DND-41 (cell line): ENCODE measurements around the gene HELB.
A peak's percentile ranks its signal among the peaks of the same experiment; 100 is the strongest.

Source experiments
- ATAC-seq: fragments of 200-7000 bp; cut with Tn5 transposase; 3 replicates; pipeline ENCODE4 v1.9.1; 2021; ENCODE audit warnings: low read depth; ENCODE audit not compliant: insufficient read depth
- DNase-seq: peaks from one replicate; pipeline ENCODE4 v3.0.0-alpha.2; 2020
- H2AFZ ChIP-seq: 2 replicates; pipeline ENCODE4 v1.6.0; 2012; ENCODE audit warnings: low read depth, low read length
- H3K27ac ChIP-seq: 2 replicates; pipeline ENCODE4 v1.5.1; 2012; ENCODE audit warnings: low read length, inconsistent platforms
- H3K27me3 ChIP-seq: fragments of 200-600 bp; sonication (generic); 2 replicates; pipeline ENCODE4 v1.6.0; 2012; ENCODE audit warnings: low read length, mild to moderate bottlenecking, inconsistent platforms; ENCODE audit not compliant: insufficient read depth, poor library complexity
- H3K36me3 ChIP-seq: 2 replicates; pipeline ENCODE4 v1.5.1; 2012; ENCODE audit warnings: low read length, inconsistent platforms; ENCODE audit not compliant: insufficient read depth
- H3K4me1 ChIP-seq: 2 replicates; pipeline ENCODE4 v1.5.1; 2012; ENCODE audit warnings: mild to moderate bottlenecking, low read length; ENCODE audit not compliant: insufficient read depth
- H3K4me2 ChIP-seq: 2 replicates; pipeline ENCODE4 v1.6.0; 2012; ENCODE audit warnings: mild to moderate bottlenecking, moderate library complexity, low read length, inconsistent platforms; ENCODE audit not compliant: insufficient read depth
- H3K4me3 ChIP-seq, 2 experiments: fragments of 200-600 bp in 1 of 2; shearing (Covaris generic) in 1 of 2; 2 replicates each; pipeline ENCODE4 v1.5.1; 2012 to 2016; ENCODE audit warnings: inconsistent platforms in 2 of 2, low read length in 2 of 2, mild to moderate bottlenecking in 2 of 2, low read depth in 1 of 2, moderate library complexity in 1 of 2
- H3K79me2 ChIP-seq: 2 replicates; pipeline ENCODE4 v1.6.0; 2012; ENCODE audit warnings: low read length, inconsistent platforms; ENCODE audit not compliant: insufficient read depth
- H3K9ac ChIP-seq: 2 replicates; pipeline ENCODE4 v1.6.0; 2012; ENCODE audit warnings: low read depth, mild to moderate bottlenecking, inconsistent platforms, low read length, moderate library complexity
- H3K9me3 ChIP-seq: 2 replicates; pipeline ENCODE4 v1.5.1; 2012; ENCODE audit warnings: low read length, moderate library complexity, mild to moderate bottlenecking, inconsistent platforms; ENCODE audit not compliant: insufficient read depth, severe bottlenecking
- H4K20me1 ChIP-seq: 2 replicates; pipeline ENCODE4 v1.6.0; 2012; ENCODE audit warnings: low read length; ENCODE audit not compliant: insufficient read depth
- EZH2 ChIP-seq: IDR thresholded peaks from 3 replicates; pipeline ENCODE4 v1.6.1; 2012; ENCODE audit warnings: borderline replicate concordance, low read depth, mild to moderate bottlenecking, moderate library complexity, low read length, inconsistent platforms; ENCODE audit not compliant: severe bottlenecking
- TF ChIP-seq, protein P1 (sequence below): IDR thresholded peaks from 2 replicates; pipeline ENCODE4 v1.5.1; 2012; ENCODE audit warnings: borderline replicate concordance, low read length, moderate library complexity, mild to moderate bottlenecking; ENCODE audit not compliant: poor library complexity, severe bottlenecking; ENCODE audit errors: extremely low read depth

Gene HELB

DNA sequence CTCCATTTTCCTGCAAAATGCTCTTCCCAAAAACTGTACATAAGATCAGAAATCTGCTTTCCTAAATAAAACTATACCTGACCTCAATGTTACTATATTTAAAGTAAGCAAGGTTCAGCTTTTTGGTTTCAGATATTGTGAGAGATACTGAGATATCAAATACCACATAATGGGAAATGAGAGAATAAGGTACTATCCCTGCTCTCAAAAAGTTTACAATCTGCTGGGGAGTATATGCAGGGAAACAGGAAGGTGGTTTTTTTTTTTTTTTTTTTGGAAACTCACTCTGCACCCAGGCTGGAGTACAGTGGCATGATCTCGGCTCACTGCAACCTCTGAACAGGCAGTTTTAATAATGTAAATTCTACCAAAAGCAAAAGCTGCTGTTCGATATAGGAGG lies 49.0 kb downstream of the HELB start:
- ATAC-seq (no peak), DNase-seq (no peak)
- Histone ChIP-seq H3K27me3 (no peaks in the 10 kb centered on the region), H3K4me2 (no peak overlapping the region), H3K9me3 (no peaks in the 10 kb centered on the region), H3K4me1 (no peaks in the 10 kb centered on the region), H2AFZ (no peak overlapping the region), H3K9ac (no peak overlapping the region), H3K36me3 (no peaks in the 10 kb centered on the region), H4K20me1 (no peaks in the 10 kb centered on the region), H3K79me2 (no peaks in the 10 kb centered on the region), H3K27ac (no peak overlapping the region), H3K4me3 (no peak overlapping the region)
- TF ChIP-seq EZH2 = no peak
- TF ChIP-seq, protein P1, sequence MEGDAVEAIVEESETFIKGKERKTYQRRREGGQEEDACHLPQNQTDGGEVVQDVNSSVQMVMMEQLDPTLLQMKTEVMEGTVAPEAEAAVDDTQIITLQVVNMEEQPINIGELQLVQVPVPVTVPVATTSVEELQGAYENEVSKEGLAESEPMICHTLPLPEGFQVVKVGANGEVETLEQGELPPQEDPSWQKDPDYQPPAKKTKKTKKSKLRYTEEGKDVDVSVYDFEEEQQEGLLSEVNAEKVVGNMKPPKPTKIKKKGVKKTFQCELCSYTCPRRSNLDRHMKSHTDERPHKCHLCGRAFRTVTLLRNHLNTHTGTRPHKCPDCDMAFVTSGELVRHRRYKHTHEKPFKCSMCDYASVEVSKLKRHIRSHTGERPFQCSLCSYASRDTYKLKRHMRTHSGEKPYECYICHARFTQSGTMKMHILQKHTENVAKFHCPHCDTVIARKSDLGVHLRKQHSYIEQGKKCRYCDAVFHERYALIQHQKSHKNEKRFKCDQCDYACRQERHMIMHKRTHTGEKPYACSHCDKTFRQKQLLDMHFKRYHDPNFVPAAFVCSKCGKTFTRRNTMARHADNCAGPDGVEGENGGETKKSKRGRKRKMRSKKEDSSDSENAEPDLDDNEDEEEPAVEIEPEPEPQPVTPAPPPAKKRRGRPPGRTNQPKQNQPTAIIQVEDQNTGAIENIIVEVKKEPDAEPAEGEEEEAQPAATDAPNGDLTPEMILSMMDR = no peak

DNA sequence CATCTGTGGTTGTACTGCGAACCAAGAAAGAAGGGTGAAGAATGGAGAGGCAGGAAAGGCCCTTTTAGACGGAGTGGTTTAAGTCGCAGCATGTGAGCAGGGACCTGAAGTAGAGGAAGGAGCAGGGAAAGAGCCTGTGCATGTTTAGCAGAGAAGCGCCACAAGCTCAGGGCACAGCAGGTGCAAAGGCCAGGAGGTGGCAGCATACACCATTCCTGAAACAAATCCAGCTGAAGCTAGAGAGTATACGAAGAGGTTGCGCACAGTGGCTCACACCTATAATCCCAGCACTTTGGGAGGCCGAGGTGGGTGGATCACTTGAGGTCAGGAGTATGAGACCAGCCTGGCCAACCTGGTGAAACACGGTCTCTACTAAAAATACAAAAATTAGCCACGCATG lies 49.9 kb downstream of the HELB start:
- no peak overlapping the region for H3K4me2 ChIP-seq
- ATAC-seq (peak; percentile 72), DNase-seq (peak; percentile 33)
- H3K79me2 ChIP-seq = no peaks in the 10 kb centered on the region
- no peaks in the 10 kb centered on the region for H3K4me1 ChIP-seq
- no peak overlapping the region for H2AFZ ChIP-seq
- H3K36me3 ChIP-seq = no peaks in the 10 kb centered on the region
- no peak overlapping the region for H3K27ac ChIP-seq
- H3K27me3 ChIP-seq = no peaks in the 10 kb centered on the region
- no peak overlapping the region for H3K4me3 ChIP-seq
- TF ChIP-seq, protein P1 = peak; percentile 61
- no peak for TF ChIP-seq EZH2
- no peaks in the 10 kb centered on the region for H3K9me3 ChIP-seq
- no peaks in the 10 kb centered on the region for H4K20me1 ChIP-seq
- H3K9ac ChIP-seq = no peak overlapping the region

DNA sequence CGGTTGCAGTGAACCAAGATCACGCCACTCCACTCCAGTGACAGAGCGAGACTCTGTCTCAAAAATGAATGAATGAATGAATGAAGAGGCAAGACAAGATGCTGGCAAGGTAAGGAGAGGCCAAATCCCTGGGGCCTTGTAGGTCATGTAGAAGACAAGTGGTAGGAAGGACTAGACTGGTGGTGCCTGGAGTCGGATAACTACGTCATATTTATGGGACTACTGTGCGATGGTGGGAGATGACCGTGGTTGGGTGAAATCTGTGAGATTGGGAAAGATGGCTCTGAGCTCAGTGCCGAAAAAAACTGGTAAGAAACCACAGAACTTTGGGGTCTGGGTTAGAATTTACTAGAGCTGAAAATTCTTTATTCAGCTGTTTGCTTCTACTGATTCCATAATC lies 50.6 kb downstream of the HELB start:
- H3K4me2 ChIP-seq = no peak overlapping the region
- no peak overlapping the region for H3K4me3 ChIP-seq
- H3K4me1 ChIP-seq = no peaks in the 10 kb centered on the region
- no peak for DNase-seq
- no peaks in the 10 kb centered on the region for H3K36me3 ChIP-seq
- H2AFZ ChIP-seq = no peak overlapping the region
- TF ChIP-seq, protein P1 = no peak
- TF ChIP-seq EZH2 = no peak
- no peak overlapping the region for H3K9ac ChIP-seq
- ATAC-seq = no peak
- no peaks in the 10 kb centered on the region for H3K79me2 ChIP-seq
- no peaks in the 10 kb centered on the region for H3K9me3 ChIP-seq
- no peak overlapping the region for H3K27ac ChIP-seq
- H3K27me3 ChIP-seq = no peaks in the 10 kb centered on the region
- no peaks in the 10 kb centered on the region for H4K20me1 ChIP-seq

DNA sequence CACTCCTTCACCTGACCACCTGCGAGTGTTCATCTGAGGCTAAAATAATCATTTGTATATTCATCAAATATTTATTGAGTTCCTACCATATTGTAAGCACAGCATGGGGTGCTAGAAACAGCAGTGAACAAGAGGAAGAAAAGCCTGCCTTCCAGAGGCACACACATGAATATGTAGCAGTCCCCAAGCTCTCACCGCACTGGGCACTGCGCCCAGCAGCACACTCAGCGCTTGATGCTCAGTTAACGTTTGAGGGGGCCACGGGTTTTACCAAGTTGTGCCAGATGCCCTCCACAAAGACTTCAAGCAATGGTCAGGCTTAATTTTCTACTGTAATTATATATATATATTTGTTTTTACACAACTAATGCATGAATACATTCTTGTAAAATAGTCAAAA lies 52.0 kb downstream of the HELB start:
- no peaks in the 10 kb centered on the region for H3K36me3 ChIP-seq
- no peaks in the 10 kb centered on the region for H3K79me2 ChIP-seq
- DNase-seq (no peak), ATAC-seq (no peak)
- TF ChIP-seq, protein P1 = no peak
- no peak for TF ChIP-seq EZH2
- H3K9ac ChIP-seq = no peak overlapping the region
- H3K9me3 ChIP-seq = no peaks in the 10 kb centered on the region
- no peak overlapping the region for H3K4me2 ChIP-seq
- no peaks in the 10 kb centered on the region for H4K20me1 ChIP-seq
- no peak overlapping the region for H2AFZ ChIP-seq
- H3K27ac ChIP-seq = no peak overlapping the region
- H3K4me3 ChIP-seq = no peak overlapping the region
- H3K27me3 ChIP-seq = no peaks in the 10 kb centered on the region
- H3K4me1 ChIP-seq = no peaks in the 10 kb centered on the region
